ENCODE data around the gene ANKRD35. TPM values are rescaled to one million over a fixed set of nuclear protein-coding genes. Genes with fewer than 3 reads are reported as not detected.

The ANKRD35 gene
- total and polyA plus RNA-seq, 2 experiments from 2014 or later: 3.6 to 5.6 TPM

DNA sequence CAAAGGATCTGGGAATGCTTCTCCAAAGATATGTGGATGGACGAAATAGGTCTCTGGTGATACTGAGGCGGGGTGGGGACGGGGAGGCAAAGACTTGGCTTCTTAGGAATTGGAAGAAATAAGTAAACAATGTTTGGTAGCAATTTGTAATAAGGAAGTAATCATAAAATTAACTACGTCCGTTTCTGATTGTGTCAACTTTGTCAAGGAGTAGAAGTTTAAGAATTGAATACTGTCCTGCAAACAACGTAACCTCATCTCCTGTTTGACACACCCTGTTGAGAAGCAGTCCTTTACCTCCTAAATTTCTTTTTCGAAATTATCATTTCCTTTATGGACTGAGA, 61.2 kb downstream of the ANKRD35 start:
- Histone ChIP-seq H2AFZ (peak overlapping the region; percentile 92), H4K20me1 (replicated peaks; ENCODE audit: insufficient read depth) (no peaks in the 10 kb centered on the region), H3K27me3 (ENCODE audit: insufficient read depth) (no peaks in the 10 kb centered on the region), H3K4me1 (ENCODE audit: insufficient read depth) (peaks cover 8% of the 10 kb centered on the region), H3K9me2 (ENCODE audit: insufficient read depth) (no peaks in the 10 kb centered on the region), H3K4me3 (peak overlapping the region; percentile 85), H3K27ac (ENCODE audit: low read depth) (peak overlapping the region; percentile 90), H3K4me2 (peak overlapping the region; percentile 91), H3F3A (replicated peaks; ENCODE audit: low read depth) (0 out of 2 replicates have a peak, but pooled peaks cover 6% of the 10 kb centered on the region), H3K79me2 (replicated peaks; ENCODE audit: insufficient read depth) (peaks cover 29% of the 10 kb centered on the region), H3K36me3 (ENCODE audit: insufficient read depth) (peaks cover 32% of the 10 kb centered on the region)
- H3K27ac Mint-ChIP-seq: peak overlapping the region; percentile 99
- no peak for DNase-seq (ENCODE audit: low spot score)
- peak overlapping the region; percentile 99 for H3K4me3 Mint-ChIP-seq
- H3K4me1 Mint-ChIP-seq: peaks cover 2% of the 10 kb centered on the region; the same call in 2 of the 3 replicates
- H3K9me3 Mint-ChIP-seq: no peaks in the 10 kb centered on the region
- ATAC-seq: no peak
- H3K36me3 Mint-ChIP-seq (ENCODE audit: low read depth): peaks cover 41% of the 10 kb centered on the region
- H3K27me3 Mint-ChIP-seq (ENCODE audit: insufficient read depth, low read depth, poor library complexity): peaks cover 5% of the 10 kb centered on the region
- TF ChIP-seq POLR2AphosphoS5 (IDR thresholded peaks at IDR 0.05; ENCODE audit: low read depth) (no peak), NANOG (IDR thresholded peaks at IDR 0.05; ENCODE audit: borderline replicate concordance) (no peak), JUNB (IDR thresholded peaks at IDR 0.05; ENCODE audit: unreplicated experiment) (no peak)
- TF ChIP-seq, protein P1, sequence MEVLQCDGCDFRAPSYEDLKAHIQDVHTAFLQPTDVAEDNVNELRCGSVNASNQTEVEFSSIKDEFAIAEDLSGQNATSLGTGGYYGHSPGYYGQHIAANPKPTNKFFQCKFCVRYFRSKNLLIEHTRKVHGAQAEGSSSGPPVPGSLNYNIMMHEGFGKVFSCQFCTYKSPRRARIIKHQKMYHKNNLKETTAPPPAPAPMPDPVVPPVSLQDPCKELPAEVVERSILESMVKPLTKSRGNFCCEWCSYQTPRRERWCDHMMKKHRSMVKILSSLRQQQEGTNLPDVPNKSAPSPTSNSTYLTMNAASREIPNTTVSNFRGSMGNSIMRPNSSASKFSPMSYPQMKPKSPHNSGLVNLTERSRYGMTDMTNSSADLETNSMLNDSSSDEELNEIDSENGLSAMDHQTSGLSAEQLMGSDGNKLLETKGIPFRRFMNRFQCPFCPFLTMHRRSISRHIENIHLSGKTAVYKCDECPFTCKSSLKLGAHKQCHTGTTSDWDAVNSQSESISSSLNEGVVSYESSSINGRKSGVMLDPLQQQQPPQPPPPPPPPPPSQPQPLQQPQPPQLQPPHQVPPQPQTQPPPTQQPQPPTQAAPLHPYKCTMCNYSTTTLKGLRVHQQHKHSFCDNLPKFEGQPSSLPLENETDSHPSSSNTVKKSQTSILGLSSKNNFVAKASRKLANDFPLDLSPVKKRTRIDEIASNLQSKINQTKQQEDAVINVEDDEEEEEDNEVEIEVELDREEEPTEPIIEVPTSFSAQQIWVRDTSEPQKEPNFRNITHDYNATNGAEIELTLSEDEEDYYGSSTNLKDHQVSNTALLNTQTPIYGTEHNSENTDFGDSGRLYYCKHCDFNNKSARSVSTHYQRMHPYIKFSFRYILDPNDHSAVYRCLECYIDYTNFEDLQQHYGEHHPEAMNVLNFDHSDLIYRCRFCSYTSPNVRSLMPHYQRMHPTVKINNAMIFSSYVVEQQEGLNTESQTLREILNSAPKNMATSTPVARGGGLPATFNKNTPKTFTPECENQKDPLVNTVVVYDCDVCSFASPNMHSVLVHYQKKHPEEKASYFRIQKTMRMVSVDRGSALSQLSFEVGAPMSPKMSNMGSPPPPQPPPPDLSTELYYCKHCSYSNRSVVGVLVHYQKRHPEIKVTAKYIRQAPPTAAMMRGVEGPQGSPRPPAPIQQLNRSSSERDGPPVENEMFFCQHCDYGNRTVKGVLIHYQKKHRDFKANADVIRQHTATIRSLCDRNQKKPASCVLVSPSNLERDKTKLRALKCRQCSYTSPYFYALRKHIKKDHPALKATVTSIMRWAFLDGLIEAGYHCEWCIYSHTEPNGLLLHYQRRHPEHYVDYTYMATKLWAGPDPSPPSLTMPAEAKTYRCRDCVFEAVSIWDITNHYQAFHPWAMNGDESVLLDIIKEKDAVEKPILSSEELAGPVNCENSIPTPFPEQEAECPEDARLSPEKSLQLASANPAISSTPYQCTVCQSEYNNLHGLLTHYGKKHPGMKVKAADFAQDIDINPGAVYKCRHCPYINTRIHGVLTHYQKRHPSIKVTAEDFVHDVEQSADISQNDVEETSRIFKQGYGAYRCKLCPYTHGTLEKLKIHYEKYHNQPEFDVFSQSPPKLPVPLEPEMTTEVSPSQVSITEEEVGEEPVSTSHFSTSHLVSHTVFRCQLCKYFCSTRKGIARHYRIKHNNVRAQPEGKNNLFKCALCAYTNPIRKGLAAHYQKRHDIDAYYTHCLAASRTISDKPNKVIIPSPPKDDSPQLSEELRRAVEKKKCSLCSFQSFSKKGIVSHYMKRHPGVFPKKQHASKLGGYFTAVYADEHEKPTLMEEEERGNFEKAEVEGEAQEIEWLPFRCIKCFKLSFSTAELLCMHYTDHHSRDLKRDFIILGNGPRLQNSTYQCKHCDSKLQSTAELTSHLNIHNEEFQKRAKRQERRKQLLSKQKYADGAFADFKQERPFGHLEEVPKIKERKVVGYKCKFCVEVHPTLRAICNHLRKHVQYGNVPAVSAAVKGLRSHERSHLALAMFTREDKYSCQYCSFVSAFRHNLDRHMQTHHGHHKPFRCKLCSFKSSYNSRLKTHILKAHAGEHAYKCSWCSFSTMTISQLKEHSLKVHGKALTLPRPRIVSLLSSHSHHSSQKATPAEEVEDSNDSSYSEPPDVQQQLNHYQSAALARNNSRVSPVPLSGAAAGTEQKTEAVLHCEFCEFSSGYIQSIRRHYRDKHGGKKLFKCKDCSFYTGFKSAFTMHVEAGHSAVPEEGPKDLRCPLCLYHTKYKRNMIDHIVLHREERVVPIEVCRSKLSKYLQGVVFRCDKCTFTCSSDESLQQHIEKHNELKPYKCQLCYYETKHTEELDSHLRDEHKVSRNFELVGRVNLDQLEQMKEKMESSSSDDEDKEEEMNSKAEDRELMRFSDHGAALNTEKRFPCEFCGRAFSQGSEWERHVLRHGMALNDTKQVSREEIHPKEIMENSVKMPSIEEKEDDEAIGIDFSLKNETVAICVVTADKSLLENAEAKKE (CRISPR knock-in tag; IDR thresholded peaks at IDR 0.05): no peak

DNA sequence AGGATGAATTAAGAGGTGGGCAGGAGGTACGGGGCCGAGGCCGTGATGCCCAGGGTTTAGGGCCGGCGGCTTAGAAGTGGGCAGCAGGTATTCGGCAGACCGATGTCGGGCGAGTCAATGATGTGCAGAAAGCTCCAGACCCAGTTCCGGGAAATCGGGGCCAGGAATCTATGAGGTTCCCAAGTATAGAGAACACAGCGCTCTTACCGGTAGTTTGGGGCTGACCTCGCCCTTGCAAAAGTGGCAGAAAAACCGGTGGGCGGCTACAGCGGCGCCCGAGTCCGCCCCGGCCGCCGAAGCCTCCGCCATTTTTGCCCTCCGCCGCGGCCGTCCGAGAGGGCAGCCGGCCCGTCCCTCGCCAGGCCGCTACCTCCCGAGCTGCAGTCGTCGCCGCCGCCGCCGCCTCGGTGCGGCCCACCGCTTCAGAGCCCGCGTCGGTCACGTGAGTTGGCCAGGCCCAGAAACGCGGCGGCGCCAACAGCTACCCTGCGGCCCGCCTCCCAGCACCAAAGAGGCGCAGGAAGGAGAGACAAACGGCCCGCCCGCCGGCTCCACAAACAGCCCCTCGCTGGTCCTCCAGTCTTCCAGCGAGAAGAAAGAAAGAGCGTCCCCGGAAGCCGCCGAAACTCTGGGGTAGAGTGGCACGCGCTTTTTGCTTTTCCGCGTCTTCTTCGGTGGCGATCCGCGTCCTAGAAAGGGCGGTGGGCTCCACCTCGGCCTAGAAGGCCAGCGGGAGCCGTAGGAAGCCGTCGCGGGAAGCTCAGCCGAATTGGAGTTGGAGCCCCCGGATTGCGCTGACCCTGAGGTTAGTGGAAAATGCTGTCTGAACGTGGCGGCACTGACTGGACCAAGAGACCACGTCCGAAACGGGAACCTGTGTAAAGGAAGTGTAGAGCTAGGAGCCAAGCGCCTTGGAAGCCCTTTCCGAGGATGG, 61.8 kb downstream of the ANKRD35 start, which contains the start of the genes POLR3C and RNF115:
TSS of gene POLR3C (plus strand) at position 636 of the 934 bp plus-strand sequence. CDS start 1,577 bp downstream, outside the sequence.
TSS of gene RNF115 (minus strand) at position 531 of the 934 bp plus-strand sequence. CDS start at position 309, 222 bp downstream.
- Histone ChIP-seq H4K20me1 (replicated peaks; ENCODE audit: insufficient read depth) (no peaks in the 10 kb centered on the region), H3K79me2 (replicated peaks; ENCODE audit: insufficient read depth) (peaks cover 29% of the 10 kb centered on the region), H3F3A (replicated peaks; ENCODE audit: low read depth) (0 out of 2 replicates have a peak, but pooled peaks cover 6% of the 10 kb centered on the region), H2AFZ (peak within 1 kb of the TSS; percentile 93), H3K4me2 (peak within 1 kb of the TSS; percentile 91), H3K4me1 (ENCODE audit: insufficient read depth) (peaks cover 8% of the 10 kb centered on the region), H3K36me3 (ENCODE audit: insufficient read depth) (peaks cover 26% of the 10 kb centered on the region), H3K27me3 (ENCODE audit: insufficient read depth) (no peaks in the 10 kb centered on the region), H3K27ac (ENCODE audit: low read depth) (peak within 1 kb of the TSS; percentile 90), H3K9me2 (ENCODE audit: insufficient read depth) (no peaks in the 10 kb centered on the region), H3K4me3 (peak within 1 kb of the TSS; percentile 85)
- peak within 1 kb of the TSS; percentile 99 for H3K4me3 Mint-ChIP-seq
- ATAC-seq: peak; percentile 96
- H3K9me3 Mint-ChIP-seq: no peaks in the 10 kb centered on the region
- peaks cover 5% of the 10 kb centered on the region for H3K27me3 Mint-ChIP-seq (ENCODE audit: insufficient read depth, low read depth, poor library complexity)
- H3K4me1 Mint-ChIP-seq: peaks cover 2% of the 10 kb centered on the region; the same call in 2 of the 3 replicates
- DNase-seq (ENCODE audit: low spot score): peak; percentile 96
- peaks cover 38% of the 10 kb centered on the region for H3K36me3 Mint-ChIP-seq (ENCODE audit: low read depth)
- H3K27ac Mint-ChIP-seq: peak within 1 kb of the TSS; percentile 99
- TF ChIP-seq POLR2AphosphoS5 (IDR thresholded peaks at IDR 0.05; ENCODE audit: low read depth) (peak; percentile 82), CREB1 (CRISPR knock-in tag; IDR thresholded peaks at IDR 0.05; ENCODE audit: low read depth) (peak; percentile 29; the same call in 1 of the 2 replicates), NANOG (IDR thresholded peaks at IDR 0.05; ENCODE audit: borderline replicate concordance) (no peak), JUNB (IDR thresholded peaks at IDR 0.05; ENCODE audit: unreplicated experiment) (no peak), EZH2phosphoT487 (IDR thresholded peaks at IDR 0.05; ENCODE audit: unreplicated experiment) (no peak)
- TF ChIP-seq, protein P2, sequence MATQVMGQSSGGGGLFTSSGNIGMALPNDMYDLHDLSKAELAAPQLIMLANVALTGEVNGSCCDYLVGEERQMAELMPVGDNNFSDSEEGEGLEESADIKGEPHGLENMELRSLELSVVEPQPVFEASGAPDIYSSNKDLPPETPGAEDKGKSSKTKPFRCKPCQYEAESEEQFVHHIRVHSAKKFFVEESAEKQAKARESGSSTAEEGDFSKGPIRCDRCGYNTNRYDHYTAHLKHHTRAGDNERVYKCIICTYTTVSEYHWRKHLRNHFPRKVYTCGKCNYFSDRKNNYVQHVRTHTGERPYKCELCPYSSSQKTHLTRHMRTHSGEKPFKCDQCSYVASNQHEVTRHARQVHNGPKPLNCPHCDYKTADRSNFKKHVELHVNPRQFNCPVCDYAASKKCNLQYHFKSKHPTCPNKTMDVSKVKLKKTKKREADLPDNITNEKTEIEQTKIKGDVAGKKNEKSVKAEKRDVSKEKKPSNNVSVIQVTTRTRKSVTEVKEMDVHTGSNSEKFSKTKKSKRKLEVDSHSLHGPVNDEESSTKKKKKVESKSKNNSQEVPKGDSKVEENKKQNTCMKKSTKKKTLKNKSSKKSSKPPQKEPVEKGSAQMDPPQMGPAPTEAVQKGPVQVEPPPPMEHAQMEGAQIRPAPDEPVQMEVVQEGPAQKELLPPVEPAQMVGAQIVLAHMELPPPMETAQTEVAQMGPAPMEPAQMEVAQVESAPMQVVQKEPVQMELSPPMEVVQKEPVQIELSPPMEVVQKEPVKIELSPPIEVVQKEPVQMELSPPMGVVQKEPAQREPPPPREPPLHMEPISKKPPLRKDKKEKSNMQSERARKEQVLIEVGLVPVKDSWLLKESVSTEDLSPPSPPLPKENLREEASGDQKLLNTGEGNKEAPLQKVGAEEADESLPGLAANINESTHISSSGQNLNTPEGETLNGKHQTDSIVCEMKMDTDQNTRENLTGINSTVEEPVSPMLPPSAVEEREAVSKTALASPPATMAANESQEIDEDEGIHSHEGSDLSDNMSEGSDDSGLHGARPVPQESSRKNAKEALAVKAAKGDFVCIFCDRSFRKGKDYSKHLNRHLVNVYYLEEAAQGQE (IDR thresholded peaks at IDR 0.05; ENCODE audit: unreplicated experiment): no peak
